Right cardiac atrium (tissue), 5 donors: ENCODE measurements around the gene SLC37A4. TPM values are rescaled to one million over a fixed set of nuclear protein-coding genes. Genes with fewer than 3 reads are reported as not detected.

Experiments
- ATAC-seq, 2 donors: fragments of 200-7000 bp; cut with Tn5 transposase; one replicate each; pipeline versions ENCODE4 v1.8.0 to v1.9.1; 2020; ENCODE audit warnings: moderate library complexity in 2 of 2, mild to moderate bottlenecking in 1 of 2
- DNase-seq, 3 donors: peaks; one replicate each; pipeline ENCODE4 v3.0.0-alpha.2; 2020
- H3K27ac ChIP-seq: one replicate; pipeline ENCODE4 v1.5.1; 2013; ENCODE audit warnings: mild to moderate bottlenecking, low read length, control low read depth, moderate library complexity
- H3K27me3 ChIP-seq: one replicate; pipeline ENCODE4 v1.6.1; 2013; ENCODE audit not compliant: control insufficient read depth, insufficient read depth
- H3K4me1 ChIP-seq: one replicate; pipeline ENCODE4 v1.6.1; 2013; ENCODE audit warnings: low read length; ENCODE audit not compliant: control insufficient read depth, insufficient read depth
- H3K4me3 ChIP-seq: one replicate; pipeline ENCODE4 v1.5.1; 2013; ENCODE audit warnings: low read length, control low read depth
- H3K9me3 ChIP-seq: one replicate; pipeline ENCODE4 v1.6.1; 2013; ENCODE audit warnings: low read length; ENCODE audit not compliant: control insufficient read depth
- WGBS: extraction: QIAGEN DNeasy Blood & Tissue Kit; methylation state at CpG from one replicate; pipeline ENCODE4 v1.1.7; 2013; 5-methylcytosine and 5-hydroxymethylcytosine counted together
- intact Hi-C, 4 donors: fragments of 100-400 bp; cut with DNase I; formaldehyde crosslinking; loops; one replicate each; pipeline versions ENCODE4 v1.11.0 to v1.14.0; 2022 to 2023
- polyA plus RNA-seq: library from polyadenylated mRNA; stranded (reverse); fragments of 200-250 nt; gene quantifications from one replicate; pipeline ENCODE4 v1.2.3, GENCODE V29; 2013
- total RNA-seq, 4 donors: library from RNA; stranded (reverse); fragmentation: NEBNext Ultra II Directional; extraction: Animal tissue kit (Norgen Biotek cat#: 25700); gene quantifications; one replicate each; pipeline ENCODE4 v1.2.1, GENCODE V29; 2021
- donor health status: healthy with polysubstance abuse.
- donor health status: DM: no; HTN: yes; CAD: no.
- donor health status: DM: no; HTN: no; CAD: no.
- donor health status: DM: no; HTN: yes; CAD: no; lungs with severe emphysema.
- donor health status: DM: yes; HTN: yes; CAD: no.

The SLC37A4 gene
- total and polyA plus RNA-seq, 5 donors, result 7.1 to 8.6 (median 7.5) TPM

- intact Hi-C loops, result no loop called here
- H3K9me3 ChIP-seq, result no peaks in the 10 kb centered on the region
- peaks cover 5% of the 10 kb centered on the region for H3K4me1 ChIP-seq
- DNase-seq (peak in 1 of 3 donors; percentile 62), ATAC-seq (peak; percentile 3 to 61)
- WGBS, result under 1% methylated on average over 48 of the region's 48 CpGs
- H3K27ac ChIP-seq, result peak overlapping the region; percentile 80
- no peaks in the 10 kb centered on the region for H3K27me3 ChIP-seq
- H3K4me3 ChIP-seq, result peak overlapping the region; percentile 71
Observed at GRCh38 chr11:119056421-119056999, 25.8 kb upstream of the SLC37A4 start.

GRCh38 chr11:119055901-119056300 is 25.2 kb upstream of the SLC37A4 start:
- Histone ChIP-seq H3K27ac (no peak overlapping the region), H3K4me1 (peaks cover 5% of the 10 kb centered on the region), H3K4me3 (peak overlapping the region; percentile 71), H3K27me3 (no peaks in the 10 kb centered on the region), H3K9me3 (no peaks in the 10 kb centered on the region)
- peak in 1 of 3 donors; percentile 20 for DNase-seq
- 47% methylated on average over 6 of the region's 6 CpGs for WGBS
- intact Hi-C loops, result no loop called here
- no peak for ATAC-seq

- intact Hi-C loops, result no loop called here
- Histone ChIP-seq H3K27me3 (no peaks in the 10 kb centered on the region), H3K9me3 (no peaks in the 10 kb centered on the region), H3K4me1 (peaks cover 5% of the 10 kb centered on the region), H3K4me3 (no peak overlapping the region), H3K27ac (no peak overlapping the region)
- WGBS, result 96% methylated on average over 10 of the region's 10 CpGs
- ATAC-seq (no peak), DNase-seq (no peak)
Observed at GRCh38 chr11:119054418-119054817, 23.7 kb upstream of the SLC37A4 start.

GRCh38 chr11:119052163-119052814 is 21.6 kb upstream of the SLC37A4 start:
- no peak for DNase-seq
- intact Hi-C loops, result no loop called here

GRCh38 chr11:119051440-119052162 is 20.9 kb upstream of the SLC37A4 start:
- whole genome bisulfite sequencing, result 87% methylated on average over 17 of the region's 17 CpGs
- peaks cover 3% of the 10 kb centered on the region for H3K4me1 ChIP-seq
- ATAC-seq (no peak), DNase-seq (no peak)
- H3K9me3 ChIP-seq, result no peaks in the 10 kb centered on the region
- intact Hi-C loops, result no loop called here
- H3K27me3 ChIP-seq, result no peaks in the 10 kb centered on the region
- no peak overlapping the region for H3K4me3 ChIP-seq
- no peak overlapping the region for H3K27ac ChIP-seq

More at GRCh38 chr11:119052163-119052814, 21.6 kb upstream of the SLC37A4 start:
- Histone ChIP-seq H3K4me3 (no peak overlapping the region), H3K4me1 (peaks cover 3% of the 10 kb centered on the region), H3K9me3 (no peaks in the 10 kb centered on the region), H3K27ac (no peak overlapping the region), H3K27me3 (no peaks in the 10 kb centered on the region)
- WGBS, result 94% methylated on average over 23 of the region's 23 CpGs
- ATAC-seq, result no peak

GRCh38 chr11:119049081-119049480 is 18.4 kb upstream of the SLC37A4 start:
- Histone ChIP-seq H3K27me3 (no peaks in the 10 kb centered on the region), H3K27ac (no peak overlapping the region), H3K9me3 (no peaks in the 10 kb centered on the region), H3K4me3 (no peak overlapping the region), H3K4me1 (no peaks in the 10 kb centered on the region)
- intact Hi-C loops, result no loop called here
- WGBS, result 91% methylated on average over 7 of the region's 7 CpGs
- no peak for DNase-seq
- ATAC-seq, result no peak

DNA sequence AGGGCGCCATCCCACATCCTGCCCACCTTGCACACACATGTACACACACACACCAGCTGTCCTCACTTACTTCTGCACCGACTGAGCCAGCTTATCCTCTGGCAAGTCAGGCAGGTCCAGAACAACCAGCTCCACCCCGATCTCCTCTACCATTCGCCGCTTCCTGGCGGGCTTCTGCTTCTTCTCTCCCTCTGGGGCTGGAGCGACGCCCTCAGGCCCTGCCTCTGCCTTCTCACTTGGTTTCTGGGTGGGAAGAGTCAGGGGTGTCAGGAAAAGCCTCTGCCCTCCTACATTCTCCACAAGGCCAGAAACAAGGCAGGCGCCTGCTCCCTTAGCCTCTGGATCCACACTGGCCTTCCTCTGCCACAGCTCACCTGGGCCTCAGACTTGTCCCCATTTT is 18.0 kb upstream of the SLC37A4 start:
- Histone ChIP-seq H3K4me3 (no peak overlapping the region), H3K27me3 (no peaks in the 10 kb centered on the region), H3K9me3 (no peaks in the 10 kb centered on the region), H3K27ac (no peak overlapping the region), H3K4me1 (no peaks in the 10 kb centered on the region)
- DNase-seq (no peak), ATAC-seq (no peak)
- intact Hi-C loops, result no loop called here
- 94% methylated on average over 9 of the region's 9 CpGs for WGBS

DNA sequence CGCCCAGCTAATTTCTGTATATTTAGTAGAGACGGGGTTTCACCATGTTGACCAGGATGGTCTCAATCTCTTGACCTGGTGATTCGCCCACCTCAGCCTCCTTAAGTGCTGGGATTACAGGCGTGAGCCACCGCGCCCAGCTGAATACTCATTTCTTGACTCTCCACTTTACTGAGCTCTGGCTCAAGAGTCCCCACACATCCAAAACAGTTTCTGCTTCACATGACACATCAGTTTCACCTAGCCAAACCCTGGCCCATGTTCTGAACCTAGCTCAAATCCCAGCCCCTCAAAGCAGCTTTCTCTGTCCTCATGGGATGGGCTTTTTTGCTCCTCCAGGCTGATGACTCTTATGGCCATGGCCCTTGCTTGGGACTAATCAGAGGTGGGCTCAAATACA is 16.5 kb upstream of the SLC37A4 start:
- Histone ChIP-seq H3K4me1 (no peaks in the 10 kb centered on the region), H3K9me3 (no peaks in the 10 kb centered on the region), H3K27ac (no peak overlapping the region), H3K4me3 (no peak overlapping the region), H3K27me3 (no peaks in the 10 kb centered on the region)
- ATAC-seq (no peak), DNase-seq (no peak)
- intact Hi-C loops, result no loop called here
- WGBS, result 97% methylated on average over 6 of the region's 6 CpGs

GRCh38 chr11:119046489-119046888 is 15.8 kb upstream of the SLC37A4 start:
- Histone ChIP-seq H3K4me3 (no peak overlapping the region), H3K4me1 (no peaks in the 10 kb centered on the region), H3K9me3 (no peaks in the 10 kb centered on the region), H3K27me3 (no peaks in the 10 kb centered on the region), H3K27ac (no peak overlapping the region)
- intact Hi-C loops, result no loop called here
- ATAC-seq, result no peak
- 97% methylated on average over 6 of the region's 6 CpGs for WGBS
- DNase-seq, result no peak

DNA sequence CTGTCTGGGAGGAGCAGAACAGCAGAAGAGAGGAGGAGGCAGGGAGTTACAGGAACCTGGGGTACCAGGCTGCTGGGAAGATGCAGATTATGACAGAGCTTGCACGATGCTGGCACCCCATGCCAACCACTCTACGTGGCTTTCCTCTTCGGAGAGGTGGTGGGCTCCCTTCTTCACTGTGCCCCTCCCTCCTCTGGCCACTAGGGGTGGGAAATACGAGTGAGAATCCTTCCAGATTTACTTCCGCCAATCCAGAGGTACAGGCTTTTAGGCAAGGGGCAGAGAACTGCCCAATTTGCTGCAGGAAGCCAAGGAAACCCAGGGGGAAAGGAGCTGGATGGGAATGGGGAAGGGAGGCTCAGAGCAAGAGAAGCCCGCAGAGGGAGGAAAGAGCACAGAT is 14.0 kb upstream of the SLC37A4 start:
- intact Hi-C loops, result no loop called here
- Histone ChIP-seq H3K9me3 (no peaks in the 10 kb centered on the region), H3K27ac (no peak overlapping the region), H3K27me3 (no peaks in the 10 kb centered on the region), H3K4me1 (no peaks in the 10 kb centered on the region), H3K4me3 (no peak overlapping the region)
- no peak for DNase-seq
- no peak for ATAC-seq
- WGBS, result 69% methylated on average over 6 of the region's 6 CpGs

DNA sequence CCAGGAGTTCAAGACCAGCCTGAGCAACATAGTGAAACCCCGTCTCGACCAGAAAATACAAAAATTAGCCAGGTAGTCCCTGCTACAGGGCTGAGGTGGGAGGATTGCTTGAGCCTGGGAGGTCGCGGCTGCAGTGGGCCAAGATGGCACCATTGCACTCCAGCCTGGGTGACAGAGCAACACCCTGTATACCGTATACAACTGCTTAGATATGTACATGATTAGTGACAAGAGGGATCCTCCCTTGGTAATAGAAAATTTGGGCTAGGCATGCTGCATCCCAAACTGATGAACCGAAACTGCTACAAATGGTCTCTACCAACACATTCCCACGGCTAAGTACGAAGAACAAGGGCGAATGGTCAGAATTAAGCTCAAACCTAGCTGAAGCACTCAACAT is 12.2 kb upstream of the SLC37A4 start:
- Histone ChIP-seq H3K4me1 (no peaks in the 10 kb centered on the region), H3K27me3 (no peaks in the 10 kb centered on the region), H3K27ac (no peak overlapping the region), H3K4me3 (no peak overlapping the region), H3K9me3 (no peaks in the 10 kb centered on the region)
- intact Hi-C loops, result no loop called here
- 86% methylated on average over 9 of the region's 9 CpGs for WGBS
- no peak for DNase-seq
- no peak for ATAC-seq
